NCI-H226 (cell line): ENCODE data around the gene CNTN5.

Experiments used
- DNase-seq: peaks from one replicate; pipeline ENCODE4 v3.0.0-alpha.2; 2015

Gene CNTN5

DNA sequence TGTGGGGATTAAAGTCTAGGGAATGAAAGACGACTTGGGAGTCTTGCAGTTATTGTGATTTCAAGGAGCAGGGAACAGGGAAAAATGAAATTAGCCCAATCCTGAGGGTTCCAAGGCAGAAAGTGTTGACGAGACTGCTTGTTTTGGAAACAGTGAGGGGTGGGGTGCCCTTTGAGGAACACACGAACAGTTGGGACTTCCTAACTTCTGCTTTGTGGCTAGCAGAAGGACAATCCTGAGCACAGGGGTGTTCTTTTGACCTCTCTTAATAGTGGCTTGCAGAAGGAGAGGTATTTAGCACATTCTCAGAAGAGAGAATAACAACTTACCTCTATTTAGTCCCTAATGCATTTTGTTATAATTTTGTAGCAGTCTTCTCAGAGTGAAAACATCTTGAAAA is 1120.5 kb downstream of the CNTN5 start:
- no peak for DNase-seq

DNA sequence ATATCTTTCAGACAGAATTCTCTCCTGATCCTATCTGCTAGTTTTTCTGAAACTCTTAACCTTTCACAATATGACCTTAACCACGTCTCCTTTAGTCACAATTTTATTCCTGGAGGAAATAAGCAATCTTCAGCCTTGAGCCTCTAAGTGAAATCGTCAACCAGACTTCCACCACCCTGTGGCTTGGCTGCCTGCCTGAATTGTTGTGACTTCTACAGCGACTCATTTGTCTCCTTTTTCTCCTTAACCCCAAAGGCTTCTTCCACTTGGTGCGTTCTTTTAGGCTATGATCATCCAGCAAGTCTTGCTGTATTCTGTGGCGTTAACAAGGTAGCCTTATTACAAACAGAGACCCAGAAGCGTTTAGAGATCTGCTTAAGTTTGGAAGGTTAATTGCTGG is 1131.2 kb downstream of the CNTN5 start:
- no peak for DNase-seq

DNA sequence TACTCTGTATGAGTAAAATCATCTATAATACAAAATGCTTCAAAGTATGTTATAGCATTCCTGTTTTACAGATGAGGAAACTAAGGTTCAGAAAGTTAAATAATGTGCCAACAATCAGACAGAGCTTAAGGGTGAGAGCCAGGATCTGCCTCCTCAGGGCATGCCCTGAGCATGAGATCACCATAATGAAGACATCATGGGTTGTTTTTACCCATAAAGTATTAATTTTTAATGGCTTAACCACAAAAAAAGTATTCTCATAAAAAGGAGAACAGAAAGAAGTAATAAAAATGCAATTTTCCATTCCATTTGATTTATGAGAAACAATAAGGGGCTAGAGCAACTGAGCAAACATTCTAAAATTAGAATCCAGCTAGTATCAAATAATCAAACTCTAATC is 1132.0 kb downstream of the CNTN5 start:
- DNase-seq: peak; percentile 22

DNA sequence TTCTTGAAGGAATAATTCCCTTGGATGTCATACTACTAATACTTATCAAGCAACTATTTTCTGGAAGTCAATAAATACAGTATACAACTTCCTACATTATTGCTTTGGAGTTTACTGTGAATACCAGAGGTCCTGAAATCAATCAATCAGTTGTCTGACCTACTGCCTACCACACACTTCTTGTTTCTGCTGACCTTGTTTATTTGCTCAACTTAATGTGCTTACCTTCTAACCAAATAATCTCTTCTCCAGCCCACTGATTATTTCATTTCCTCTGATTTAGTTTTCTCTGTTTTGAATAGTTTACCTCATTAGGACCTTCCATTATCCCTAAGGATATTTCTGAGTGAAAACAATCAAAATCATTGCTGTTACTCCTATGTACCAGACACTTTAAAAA is 1142.7 kb downstream of the CNTN5 start:
- DNase-seq: no peak

DNA sequence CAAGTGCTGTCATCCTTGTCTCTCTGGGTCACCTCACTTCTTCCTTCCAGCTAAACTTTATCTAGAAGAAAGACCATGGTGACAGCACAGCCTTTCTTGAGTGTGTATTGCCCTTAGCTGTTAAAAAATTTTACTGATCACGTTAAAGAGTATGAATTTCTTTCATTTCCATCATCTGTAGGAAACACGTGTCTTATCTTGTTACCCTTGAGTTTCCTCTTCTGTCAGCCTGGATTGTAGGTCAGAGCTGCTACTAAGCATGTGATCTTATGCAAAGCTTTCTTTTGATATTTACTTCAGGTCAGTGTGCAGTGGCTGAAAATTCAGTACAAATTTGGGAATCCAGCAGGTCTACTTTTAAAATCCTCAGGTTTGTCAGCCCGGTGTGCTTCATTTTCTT is 1154.1 kb downstream of the CNTN5 start:
- DNase-seq: no peak

DNA sequence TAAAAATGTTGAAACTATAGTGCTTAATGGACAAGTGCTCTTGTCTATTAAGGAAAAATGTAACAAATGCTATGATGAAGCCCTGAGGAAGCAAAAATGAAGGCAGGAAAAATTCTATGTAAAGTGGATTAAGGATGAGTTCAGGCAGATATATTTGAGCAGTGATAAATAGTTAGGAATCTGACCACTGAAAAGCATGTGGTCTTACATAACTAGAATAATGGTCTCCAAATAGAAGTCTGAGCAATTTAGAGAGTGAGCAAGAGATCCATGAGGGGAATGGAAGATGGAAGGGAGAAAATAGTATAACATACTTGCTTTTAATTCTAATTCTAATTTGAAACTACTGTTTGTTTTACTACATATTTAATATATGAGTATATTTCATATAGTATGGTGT is 1155.7 kb downstream of the CNTN5 start:
- DNase-seq: no peak

DNA sequence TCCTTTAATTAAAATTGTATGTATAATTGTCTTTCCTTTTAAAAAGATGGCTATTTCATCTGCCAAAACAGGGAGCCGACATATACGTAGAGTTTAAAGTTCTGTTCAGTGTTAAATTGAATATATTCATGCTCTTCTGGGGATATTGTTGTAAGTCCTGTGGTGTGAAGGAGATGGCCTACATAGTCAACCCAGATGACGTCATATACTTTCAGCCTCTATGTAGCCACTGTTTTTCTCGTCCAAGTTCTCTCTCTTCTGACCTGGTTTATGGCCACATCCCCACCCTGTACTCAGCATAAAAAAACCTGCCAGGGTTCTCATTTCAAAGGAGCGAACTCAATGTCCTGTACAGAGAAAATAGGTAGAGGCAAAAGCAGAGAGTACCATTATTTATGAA is 1156.9 kb downstream of the CNTN5 start:
- DNase-seq: no peak

DNA sequence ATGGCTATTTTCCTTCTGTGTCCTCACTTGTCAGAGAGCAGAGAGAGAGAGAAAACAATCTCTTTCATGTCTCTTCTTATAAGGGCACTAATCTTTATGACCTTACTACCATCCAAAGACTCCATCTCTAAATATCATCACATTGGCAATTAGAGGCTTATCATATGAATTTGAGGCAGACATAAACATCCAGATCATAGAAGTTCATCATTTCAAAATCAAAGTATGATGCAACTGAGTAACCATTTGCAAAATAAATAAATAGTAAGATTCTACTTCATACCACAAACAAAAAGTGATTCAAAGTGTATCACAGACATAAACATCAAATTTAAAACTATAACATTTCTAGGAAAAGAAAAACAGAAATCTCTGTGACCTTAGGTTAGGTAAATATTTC is 1161.6 kb downstream of the CNTN5 start:
- DNase-seq: no peak

DNA sequence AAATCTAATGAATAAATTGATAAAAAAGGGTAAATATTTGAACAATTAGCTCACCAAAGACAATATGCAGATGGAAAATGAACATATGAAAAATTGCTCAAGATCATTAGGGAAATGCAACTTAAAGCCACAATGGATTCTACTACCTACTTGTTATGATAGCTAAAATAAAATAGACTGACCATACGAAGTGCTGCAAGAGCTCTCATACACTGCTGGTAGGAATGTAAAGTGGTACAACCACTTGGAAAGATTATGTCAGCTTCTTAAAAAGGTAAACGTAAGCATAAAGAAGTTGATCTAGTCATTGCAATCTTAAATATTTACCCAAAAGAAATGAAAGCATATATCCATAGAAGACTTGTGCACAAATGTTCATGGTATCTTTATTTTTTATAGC is 1162.2 kb downstream of the CNTN5 start:
- DNase-seq: no peak

DNA sequence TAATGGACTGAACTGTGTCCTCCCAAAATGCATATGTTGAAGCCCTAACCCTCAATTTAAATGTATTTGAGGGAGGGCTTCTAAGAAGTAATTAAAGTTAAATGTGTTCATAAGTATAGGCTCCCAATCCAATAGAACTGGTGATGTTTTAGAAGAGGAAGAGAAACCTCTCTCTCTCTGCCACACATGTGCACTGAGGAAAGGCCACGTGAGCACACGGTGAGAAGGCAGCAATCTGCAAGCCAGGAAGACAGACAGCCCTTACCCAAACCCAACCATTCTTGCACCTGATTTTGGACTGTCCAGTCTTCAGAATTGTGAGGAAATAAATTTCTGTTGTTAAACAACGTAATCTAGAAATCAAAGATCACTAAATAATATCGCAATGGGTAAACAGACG is 1164.8 kb downstream of the CNTN5 start:
- no peak for DNase-seq

DNA sequence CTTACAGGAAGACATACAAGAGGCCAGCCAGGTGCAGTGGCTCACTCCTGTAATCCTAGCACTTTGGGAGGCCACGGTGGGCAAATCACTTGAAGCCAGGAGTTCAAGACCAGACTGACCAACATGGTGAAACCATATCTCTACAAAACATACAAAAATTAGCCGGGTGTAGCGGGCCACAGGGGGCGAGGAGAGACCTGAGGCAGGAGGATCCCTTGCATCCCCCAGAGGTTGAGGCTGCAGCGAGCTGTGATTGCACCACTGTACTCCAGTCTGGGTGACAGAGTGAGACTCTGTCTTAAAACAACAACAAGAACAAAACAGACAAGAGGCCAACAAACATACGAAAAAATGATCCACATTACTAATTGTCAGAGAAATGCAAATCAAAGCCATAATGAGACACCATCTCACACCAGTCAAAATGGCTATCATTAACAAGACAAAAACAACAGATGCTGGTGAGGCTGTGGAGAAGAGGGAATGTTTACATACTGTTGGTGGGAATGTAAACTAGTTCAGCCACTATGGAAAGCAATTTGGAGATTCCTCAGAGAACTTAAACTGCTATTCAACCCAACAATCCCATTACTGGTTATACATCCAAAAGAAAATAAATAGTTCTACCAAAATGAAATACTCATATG is 1167.5 kb downstream of the CNTN5 start:
- DNase-seq: no peak

DNA sequence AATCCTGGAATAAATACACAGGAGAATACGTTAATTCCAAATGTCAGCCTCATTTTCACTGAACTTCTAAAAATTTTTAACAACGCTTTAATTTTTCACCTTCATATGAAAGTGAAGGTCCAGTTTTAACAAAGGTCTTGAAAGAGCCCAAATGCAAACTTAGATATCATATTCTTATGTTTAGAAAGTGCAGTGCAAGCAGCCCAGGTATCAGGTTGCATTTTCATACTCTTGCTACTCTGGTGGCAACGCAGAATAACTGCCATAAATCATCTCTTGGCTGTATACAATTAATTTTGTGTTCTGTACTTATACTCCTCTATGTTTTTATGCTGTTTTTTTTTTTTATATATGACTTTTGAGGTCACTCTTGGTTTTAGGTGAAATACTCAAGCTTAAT is 1169.6 kb downstream of the CNTN5 start:
- DNase-seq: no peak

DNA sequence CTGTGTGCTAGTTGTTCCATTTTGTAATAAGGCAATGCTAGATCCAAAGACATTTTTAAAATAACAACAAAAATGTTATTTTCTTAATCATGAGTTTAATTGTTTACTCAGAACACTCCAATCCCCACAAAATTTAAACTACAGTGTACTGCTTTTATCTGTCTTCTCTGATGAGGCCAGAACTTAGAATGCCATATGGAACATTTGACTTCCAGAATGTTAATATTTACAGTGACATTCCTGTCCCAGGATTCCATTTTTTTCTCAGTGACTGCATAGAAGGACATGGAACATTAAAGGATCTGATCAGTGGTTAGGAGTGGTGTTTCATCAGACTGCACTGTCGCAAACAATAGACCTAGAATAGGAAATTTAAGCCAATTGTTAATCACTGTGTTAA is 1171.4 kb downstream of the CNTN5 start:
- DNase-seq: no peak

DNA sequence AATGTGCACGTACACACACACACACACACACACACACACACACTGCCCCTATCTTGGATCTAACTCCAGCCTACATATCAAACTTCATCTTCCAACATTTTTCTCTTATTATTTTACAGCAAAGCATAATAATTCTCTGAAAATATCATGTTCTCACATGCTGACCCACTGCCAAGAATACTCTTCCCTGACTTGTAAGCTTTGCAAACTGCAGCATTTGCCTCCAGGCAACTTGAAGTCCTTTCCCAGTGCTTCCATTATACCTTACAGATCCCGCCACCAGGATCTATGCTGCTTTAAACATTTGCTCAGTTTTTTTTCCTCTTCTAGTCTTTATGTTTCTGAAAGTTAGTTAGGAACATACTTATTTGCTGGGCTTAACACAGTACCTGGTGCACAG is 1183.0 kb downstream of the CNTN5 start:
- DNase-seq: peak; percentile 7

DNA sequence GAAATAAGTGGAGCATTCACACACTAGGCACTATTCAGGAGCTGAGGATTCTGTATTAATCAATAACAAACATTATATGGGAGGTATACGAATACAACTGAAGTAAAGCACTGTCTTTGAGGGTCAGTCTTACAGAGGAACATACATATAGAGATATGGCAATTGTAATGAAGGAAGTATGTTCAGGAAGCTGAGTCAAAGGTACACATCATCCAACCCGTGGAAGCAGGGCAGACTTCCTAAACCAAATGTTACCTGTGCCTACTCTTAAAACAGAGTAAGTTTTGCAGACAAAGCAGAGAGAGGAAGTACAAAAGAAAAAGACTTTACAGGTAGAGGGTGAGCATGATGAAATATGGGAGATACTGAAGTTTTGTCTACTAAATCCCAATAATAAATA is 1185.2 kb downstream of the CNTN5 start:
- DNase-seq: no peak

DNA sequence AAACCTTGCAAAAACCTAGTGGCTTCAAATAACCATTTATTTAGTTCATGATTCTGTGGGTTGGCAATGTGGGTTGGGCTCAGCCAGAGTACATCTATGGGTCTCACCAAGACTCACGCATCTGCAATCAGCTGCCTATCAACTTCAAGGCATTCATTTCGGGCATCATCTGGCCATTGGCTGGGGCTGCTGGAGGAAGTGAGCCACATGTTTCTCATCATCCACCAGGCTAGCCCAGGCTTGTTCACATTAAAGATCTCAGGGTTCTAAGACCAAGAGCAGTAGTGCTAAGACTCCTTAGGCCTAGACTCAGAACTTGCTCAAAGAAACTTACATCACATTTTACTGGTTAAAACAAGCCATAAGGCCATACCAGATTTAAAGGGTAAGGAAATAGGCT is 1187.5 kb downstream of the CNTN5 start:
- DNase-seq: no peak

DNA sequence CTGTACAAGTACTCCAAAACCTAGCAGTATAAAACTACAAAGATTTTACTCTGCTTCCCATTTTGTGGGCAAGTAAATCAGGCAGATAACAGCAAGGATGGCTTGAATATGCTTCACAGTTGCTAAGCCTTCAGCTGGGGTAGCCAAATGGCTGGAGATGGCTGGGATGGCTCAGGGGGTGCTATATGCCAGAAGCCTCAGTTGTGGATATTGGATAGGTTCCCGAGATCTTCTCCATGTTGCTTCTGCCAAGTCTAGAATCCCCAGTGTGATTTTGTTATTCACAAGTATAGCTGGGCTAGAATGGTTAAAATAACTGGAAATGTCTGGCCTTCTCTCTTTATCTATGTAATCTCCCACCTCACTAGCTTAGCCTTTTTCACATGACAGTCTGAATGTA is 1194.0 kb downstream of the CNTN5 start:
- DNase-seq: no peak

DNA sequence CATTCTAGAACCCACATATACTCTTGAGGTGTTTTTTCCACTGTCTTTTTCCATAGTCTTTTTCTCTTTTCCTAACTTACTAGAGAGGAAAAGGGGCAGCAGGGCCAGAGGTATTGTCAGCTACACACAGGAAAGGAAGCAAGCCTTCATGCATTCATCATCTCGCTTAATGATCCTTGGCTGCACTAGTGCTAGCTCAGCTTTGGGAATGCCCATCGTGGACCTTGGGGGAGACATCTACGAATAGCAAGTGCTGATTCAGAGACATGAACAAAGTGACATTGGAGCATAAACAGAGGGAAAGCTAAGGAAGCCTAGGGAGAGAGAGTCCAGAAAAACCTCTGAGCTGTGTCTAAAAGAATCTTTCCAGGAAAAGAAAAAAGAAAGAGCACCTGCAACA is 1200.1 kb downstream of the CNTN5 start:
- DNase-seq: no peak

DNA sequence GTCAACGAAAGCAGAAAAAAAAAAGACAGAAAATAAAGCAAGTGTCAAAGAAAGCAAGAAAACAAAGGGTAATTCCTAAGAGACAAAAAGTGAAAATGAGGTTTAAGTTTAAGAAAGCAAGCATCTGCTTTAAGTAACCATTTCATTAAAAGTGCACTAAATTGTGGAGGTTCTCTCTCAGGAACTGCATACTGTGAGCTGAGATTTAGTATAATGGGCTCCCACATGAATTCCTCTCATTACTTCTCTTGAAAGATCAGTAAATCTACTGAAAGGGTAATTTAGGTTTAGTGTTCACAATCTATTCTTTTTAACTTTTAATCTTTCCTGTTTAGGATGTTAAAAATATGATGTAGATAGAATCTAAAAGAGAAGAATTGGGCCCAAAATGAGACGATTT is 1201.0 kb downstream of the CNTN5 start:
- DNase-seq: no peak

DNA sequence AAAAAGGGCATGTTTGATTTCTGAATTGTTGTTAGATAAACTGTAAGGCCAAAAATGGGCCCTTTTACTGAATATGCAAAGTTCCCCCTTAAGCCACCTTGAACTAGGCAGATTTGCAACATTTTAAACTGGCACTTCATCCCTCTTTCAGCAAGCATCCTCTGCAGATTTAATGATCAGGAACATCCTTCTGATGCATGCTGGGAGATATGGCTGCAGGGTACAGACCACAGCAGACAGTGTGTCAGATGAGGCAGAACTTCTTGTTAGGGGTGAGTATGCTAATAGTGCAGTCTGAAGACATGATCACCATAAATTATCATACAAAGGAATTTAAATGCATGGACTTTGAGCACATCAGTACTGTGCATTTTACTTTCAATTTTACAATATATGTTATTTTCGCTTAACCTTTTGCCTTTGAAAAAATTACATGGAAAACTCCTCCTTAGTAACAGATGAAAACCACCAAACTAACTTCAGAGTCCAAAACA is 1203.8 kb downstream of the CNTN5 start:
- DNase-seq: no peak

DNA sequence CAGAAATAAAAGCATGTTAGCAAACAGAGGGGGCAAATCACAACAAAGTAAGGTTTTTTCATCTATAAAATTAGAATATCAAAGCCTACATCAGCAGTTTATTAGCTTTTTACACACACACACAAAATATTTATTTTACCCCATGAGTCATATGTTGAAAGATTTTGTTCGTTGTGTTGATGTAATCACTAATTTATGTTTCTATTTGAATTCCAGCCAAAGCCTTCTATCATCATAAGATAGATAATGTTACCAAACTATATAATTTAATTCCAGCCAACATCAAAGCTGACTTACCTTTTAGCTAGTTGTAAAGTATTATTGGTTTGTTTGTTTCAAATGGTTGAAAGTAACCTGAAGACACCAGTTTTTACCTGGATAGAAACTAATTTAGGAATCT is 1208.3 kb downstream of the CNTN5 start:
- DNase-seq: no peak

DNA sequence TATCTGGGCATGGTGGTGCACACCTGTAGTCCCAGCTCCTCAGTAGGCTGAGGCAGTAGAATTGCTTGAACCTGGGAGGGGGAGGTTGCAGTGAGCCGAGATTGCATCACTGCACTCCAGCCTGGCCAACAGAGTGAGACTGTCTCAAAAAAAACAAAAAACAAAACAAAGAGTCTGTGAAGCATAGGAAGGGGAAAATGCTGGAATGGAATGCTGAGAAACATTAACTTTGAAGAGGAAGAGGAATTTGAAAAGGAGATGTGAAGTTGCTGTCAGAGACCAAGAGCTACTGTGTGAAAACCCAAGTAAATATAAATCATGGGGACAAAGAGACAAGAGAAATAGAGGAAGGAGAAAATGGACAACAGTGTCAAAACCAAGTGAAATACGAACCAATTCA is 1211.3 kb downstream of the CNTN5 start:
- no peak for DNase-seq

DNA sequence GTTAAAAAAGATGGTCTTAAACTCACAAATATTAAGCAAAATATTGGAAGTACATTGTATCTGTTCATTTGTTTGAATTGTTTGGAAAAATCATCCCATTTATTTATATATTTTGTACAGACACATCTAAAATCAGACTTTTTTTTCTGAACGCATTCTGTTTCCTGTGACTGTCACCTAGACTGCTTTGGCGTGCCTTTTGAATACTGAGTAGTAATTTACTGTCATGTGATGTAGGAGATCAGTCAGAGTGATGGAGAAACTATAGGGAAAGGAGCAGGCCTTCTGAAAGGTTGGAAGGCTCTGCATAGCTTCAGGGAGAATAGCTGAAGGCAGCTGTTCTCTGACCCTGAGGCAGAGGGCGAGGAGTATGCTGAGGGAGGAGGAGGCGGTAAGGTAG is 1214.3 kb downstream of the CNTN5 start:
- no peak for DNase-seq

DNA sequence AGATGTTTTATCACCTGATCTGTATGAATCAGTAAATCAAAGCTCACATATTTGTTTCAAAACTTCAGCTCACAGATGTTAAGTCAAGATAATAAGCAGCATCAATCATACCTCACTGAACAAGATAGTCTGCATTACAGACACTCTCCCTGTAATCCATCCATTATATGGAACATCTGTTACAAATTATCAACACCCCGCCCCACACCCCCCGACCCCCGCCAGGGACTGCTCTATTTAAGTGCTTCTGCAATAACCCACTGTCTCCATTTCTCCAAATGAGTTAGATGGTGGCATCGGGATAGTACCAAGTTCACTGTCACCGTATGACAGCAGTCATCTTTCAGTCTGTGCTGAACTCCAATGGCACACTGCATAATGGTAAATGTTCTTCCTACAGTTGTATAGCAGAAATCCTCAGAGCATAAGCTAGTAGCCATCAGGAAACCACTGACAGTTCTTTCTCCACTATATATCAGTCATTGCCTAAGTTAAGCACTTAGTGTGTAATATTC is 1219.3 kb downstream of the CNTN5 start:
- no peak for DNase-seq

DNA sequence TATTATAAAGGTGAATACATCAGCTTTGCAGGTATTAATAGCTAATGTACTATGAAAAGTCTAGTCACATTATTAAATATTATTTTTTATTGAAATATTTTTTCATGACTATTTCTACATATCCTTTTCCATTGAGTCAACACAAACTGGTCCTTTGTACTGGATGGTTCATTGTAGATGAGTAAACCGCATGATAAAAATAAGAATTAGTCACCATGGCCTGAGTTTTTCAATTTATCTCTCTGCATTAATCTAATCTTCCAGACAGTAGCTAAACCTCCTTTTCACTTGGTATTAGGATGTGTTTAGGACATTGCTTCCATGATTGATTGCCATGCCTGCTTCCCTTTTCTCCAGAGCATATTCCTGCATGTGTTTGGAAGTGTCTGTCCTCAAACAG is 1227.0 kb downstream of the CNTN5 start:
- DNase-seq: peak; percentile 44
